GM23338 (cell line): ENCODE measurements around the gene PERCC1.

ENCODE experiments used
- POLR2AphosphoS5 ChIP-seq: IDR thresholded peaks from 2 replicates; pipeline ENCODE4 v1.6.1; 2016; ENCODE audit warnings: antibody characterized with exemption, low read depth
- TF ChIP-seq, protein P1 (sequence below), 2 experiments: fragments of 200-600 bp in 1 of 2; sonication (generic) in 1 of 2; conservative IDR thresholded peaks; 2 replicates each; pipeline versions ENCODE4 v1.5.1 to v1.6.1; 2016 to 2017; ENCODE audit warnings: antibody characterized with exemption in 2 of 2, low read depth in 2 of 2, mild to moderate bottlenecking in 2 of 2, moderate library complexity in 1 of 2
- TF ChIP-seq, protein P2 (sequence below): IDR thresholded peaks from 2 replicates; pipeline ENCODE4 v1.6.1; 2016; ENCODE audit warnings: antibody characterized with exemption

GRCh38 chr16:1446296-1447080 is 15.6 kb downstream of the PERCC1 start:
- TF ChIP-seq, protein P1, sequence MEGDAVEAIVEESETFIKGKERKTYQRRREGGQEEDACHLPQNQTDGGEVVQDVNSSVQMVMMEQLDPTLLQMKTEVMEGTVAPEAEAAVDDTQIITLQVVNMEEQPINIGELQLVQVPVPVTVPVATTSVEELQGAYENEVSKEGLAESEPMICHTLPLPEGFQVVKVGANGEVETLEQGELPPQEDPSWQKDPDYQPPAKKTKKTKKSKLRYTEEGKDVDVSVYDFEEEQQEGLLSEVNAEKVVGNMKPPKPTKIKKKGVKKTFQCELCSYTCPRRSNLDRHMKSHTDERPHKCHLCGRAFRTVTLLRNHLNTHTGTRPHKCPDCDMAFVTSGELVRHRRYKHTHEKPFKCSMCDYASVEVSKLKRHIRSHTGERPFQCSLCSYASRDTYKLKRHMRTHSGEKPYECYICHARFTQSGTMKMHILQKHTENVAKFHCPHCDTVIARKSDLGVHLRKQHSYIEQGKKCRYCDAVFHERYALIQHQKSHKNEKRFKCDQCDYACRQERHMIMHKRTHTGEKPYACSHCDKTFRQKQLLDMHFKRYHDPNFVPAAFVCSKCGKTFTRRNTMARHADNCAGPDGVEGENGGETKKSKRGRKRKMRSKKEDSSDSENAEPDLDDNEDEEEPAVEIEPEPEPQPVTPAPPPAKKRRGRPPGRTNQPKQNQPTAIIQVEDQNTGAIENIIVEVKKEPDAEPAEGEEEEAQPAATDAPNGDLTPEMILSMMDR (conservative IDR thresholded peaks at IDR 0.05; ENCODE audit: low read depth in 2 of 2), result no peak
- TF ChIP-seq, protein P2, sequence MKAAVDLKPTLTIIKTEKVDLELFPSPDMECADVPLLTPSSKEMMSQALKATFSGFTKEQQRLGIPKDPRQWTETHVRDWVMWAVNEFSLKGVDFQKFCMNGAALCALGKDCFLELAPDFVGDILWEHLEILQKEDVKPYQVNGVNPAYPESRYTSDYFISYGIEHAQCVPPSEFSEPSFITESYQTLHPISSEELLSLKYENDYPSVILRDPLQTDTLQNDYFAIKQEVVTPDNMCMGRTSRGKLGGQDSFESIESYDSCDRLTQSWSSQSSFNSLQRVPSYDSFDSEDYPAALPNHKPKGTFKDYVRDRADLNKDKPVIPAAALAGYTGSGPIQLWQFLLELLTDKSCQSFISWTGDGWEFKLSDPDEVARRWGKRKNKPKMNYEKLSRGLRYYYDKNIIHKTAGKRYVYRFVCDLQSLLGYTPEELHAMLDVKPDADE, result no peak
- no peak for TF ChIP-seq POLR2AphosphoS5
